Activated T-cell treated with anti-CD3 and anti-CD28 coated beads for 1 hour (primary cell): Measurements from ENCODE around the gene ZNHIT6.
"Not testable (repeated sequence)": the region's sequence is repeated elsewhere in the genome, so short reads cannot be mapped to it uniquely, and the experiment has no call there.

Experiments
- DNase-seq: peaks from one replicate; pipeline ENCODE4 v3.0.0-alpha.2; 2020; ENCODE audit warnings: low read depth

Gene ZNHIT6

DNA sequence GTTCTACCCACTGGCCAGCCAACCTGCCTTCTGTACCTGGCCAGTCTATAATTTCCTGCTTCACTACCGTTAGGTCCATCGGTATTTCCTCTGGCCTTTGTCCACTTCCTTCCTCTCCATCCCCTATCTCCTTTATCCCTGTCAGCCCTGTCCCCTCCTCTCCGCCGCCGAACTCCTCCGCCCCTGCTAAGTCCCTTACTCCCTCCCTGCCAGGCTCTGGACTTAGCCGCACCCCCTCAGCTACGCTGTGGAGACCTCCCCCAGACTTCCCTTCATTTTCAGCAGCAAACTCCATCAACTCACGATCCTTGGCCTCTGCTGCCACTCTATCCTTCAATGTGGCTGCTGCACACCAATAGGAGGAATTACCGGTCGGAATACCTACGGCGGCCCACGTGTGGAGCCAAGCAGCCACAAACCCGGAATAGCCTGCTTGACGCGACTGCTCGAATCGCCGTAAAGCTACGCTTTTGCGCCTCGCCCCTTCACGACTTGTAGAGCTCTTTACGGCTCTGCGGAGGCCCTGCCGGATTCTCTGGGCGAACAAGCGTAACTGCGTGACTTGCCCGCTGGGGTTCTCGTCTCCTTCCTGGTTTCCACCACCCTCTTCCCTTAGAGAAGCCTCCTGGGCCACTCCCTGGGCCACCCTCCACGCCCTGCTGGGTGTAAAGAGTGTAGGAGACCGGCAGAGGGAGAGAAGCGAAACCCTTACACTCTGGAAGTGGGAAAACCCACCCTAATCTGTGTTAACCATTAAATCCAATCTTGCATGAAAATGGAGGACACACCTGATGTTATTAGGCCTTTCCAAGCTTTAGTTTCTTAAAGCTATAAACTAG, at the start of gene ZNHIT6:
Gene ZNHIT6, minus strand, starts transcription at position 444 of the 839 bp plus-strand sequence. Its CDS starts 149 bp downstream, at position 295.
- DNase-seq: peak; percentile 72

DNA sequence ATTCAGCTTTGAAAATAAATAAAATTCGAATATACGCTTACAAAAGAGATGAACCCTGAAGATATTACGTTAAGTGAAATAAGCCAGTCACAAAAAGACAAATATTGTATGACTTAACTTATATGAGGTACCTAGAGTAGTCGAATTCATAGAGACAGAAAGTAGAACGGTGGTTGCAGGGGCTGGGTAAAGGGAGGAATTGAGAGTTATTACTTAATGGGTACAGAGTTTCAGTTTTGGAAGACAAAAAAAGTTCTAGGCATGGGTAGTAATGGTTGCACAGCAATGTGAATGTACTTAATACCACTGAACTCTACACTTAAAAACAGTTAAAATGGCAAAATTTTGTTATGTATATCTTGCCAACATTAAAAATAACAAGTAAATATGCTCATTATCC, 48.6 kb upstream of the ZNHIT6 start:
- no peak for DNase-seq

DNA sequence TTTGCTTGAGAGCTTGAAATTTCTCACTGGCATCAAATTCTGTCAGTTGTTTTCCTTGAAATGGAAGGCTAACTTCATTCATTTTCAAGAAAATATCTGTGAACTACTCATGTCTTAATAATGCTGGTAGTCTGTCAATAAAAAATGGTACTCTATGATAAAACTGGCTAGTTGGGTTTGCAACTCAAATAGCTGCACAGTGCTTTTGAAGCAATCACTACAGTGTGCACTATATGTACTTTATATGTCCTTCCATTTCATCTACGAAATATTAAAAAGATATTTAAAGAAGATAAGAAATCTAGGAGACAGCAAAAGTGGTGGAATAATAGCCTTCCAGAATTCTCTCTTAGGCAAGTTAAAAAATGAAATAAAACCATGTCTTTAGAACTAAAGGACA, 39.9 kb upstream of the ZNHIT6 start:
- no peak for DNase-seq

DNA sequence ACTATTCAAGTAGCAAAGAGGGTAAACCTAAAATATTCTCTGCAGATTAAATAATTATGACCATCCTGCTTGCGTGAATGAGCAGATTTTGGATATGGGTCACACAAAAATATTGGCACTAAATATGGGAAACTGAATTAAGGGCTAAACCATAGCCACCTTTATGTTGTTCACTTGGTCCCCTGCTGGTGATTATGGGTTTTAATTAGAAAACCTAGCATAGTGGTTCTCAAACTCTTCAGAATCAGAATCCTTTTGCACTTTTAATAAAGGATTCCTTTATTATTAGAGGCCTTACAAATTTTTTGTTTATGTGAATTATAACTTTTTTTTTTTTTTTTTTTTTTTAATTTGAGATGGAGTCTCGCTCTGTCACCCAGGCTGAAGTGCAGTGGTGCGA, 38.5 kb upstream of the ZNHIT6 start:
- DNase-seq: no peak

- DNase-seq: no peak
These were observed 35.6 kb upstream of the ZNHIT6 start for GRCh38 chr1:85743814-85744213.

GRCh38 chr1:85734931-85735330, 26.7 kb upstream of the ZNHIT6 start:
- DNase-seq: no peak

GRCh38 chr1:85718678-85719340, 10.6 kb upstream of the ZNHIT6 start:
- no peak for DNase-seq

- not testable (repeated sequence) for DNase-seq
These were observed 6.3 kb upstream of the ZNHIT6 start for GRCh38 chr1:85714418-85715114.

GRCh38 chr1:85708829-85709227, 595 bp upstream of the ZNHIT6 start:
- no peak for DNase-seq

- DNase-seq: no peak
These were observed 805 bp downstream of the ZNHIT6 start for GRCh38 chr1:85707267-85707989.

DNA sequence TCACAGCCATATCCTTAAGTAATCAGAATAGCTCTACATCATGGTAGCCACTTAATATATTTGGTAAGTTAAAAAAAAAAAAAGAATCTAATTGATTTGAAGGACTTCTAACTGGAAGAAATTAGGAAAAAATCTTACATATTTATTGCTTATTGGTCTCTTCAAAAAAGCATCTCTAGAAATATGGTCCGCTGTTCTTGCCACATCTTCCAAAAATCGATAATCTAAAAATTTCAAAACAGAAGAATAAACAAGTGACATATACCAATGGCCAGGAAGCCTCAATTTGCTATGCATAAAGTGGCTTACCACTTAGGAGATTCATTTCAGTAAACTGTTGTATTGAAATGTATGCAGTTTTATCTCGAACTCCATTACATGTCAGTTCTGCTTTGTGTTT, 2.3 kb downstream of the ZNHIT6 start:
- no peak for DNase-seq

- DNase-seq: no peak
These were observed 7.8 kb downstream of the ZNHIT6 start for GRCh38 chr1:85700422-85700821.

DNA sequence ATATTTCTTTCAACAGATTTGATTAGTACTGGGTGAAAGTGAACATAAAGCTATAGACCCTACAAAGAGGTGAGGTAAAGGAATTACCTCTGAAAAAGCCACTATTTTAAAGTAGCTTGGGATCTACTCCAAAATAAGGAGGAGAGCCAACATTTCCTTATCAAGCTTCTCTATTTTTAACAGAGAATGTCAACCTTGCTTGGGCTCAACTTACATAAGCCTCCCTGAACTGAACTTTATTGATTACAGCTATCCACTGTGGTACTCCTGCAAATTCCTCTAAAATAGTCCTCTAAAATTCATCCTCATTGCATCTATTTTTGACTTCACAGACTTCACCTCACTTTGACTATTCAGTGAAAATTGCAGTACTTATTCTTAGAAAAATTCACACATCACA, 10.3 kb downstream of the ZNHIT6 start:
- no peak for DNase-seq

DNA sequence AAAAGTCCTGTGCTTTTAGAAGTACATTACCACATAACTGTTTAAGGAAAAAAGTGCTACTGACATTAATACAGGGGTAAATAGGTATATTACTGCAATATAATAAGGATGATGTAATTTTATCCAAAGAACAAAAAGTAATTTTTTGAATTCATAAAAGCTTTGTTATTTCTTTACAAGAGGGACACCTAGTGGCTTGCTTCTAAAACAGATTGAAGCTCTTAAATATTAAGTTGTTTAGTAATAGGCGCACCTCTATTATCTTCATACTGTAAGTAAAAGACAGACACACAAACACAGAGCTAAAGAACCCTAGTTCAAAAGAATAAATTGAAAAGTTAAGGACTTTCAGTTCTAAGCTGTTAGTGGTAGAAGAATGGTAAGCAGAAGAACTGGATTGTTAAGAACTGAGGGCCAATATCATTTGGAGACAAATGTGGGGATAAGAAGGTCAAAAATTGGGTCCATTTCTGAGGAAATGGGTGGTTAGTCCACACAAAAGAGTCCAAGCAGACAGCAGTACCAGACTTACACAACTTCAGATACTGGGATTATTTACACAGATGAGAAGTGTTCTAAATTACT, 15.4 kb downstream of the ZNHIT6 start:
- no peak for DNase-seq

DNA sequence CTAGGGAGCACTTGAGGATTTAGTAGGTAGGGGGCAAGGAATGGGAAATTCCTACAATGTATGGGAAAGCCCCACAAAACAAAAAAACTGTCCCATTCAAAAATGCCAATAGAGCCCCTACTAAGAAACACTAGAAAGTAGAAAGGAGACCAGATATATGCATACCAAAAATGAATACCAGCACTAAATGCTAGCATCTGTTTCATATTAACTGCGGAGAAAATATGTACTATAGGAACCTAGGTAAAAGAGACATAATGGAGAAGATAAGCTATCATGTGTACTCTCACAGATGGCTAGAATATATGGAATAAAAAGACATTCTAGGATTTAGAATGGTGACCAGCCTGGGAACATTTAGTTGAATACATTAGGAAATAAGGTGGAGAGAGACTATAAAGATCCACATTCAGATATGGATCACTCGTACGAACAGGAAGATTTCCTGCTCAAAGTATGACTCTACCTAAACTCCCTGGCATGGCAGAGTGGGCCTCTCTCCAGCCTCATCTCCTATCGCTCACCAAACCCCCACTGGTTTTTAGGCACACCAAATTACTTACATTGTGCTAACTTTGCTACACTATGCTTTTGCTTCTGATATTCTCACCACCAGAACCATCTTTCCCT, 18.3 kb downstream of the ZNHIT6 start:
- DNase-seq: no peak

DNA sequence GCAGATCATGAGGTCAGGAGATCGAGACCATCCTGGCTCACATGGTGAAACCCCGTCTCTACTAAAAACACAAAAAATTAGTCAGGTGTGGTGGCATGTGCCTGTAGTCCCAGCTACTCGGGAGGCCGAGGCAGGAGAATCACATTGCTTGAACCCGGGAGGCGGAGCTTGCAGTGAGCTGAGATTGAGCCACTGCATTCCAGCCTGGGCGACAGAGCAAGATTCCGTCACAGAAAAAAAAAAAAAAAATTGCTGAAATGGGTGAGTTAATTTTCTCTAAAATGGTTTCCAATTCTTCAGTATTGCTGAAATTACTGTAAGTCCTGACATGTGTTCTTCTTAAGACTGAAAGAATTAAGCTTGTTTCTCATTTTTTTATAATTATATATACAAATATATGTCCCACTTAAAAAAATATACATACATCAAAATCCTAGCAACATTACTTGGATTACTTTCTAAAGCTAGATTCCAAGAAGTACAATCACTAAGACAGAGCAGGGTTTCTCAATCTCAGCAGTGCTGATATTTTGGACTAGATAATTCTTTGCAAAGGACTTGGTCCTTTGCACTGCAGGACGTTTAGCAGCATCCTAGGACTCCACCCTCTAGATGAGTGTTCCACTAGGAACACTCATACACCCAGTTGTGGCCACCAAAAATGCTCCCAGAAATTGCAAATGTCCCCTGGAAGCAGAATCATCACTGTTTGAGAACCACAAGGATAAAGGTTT, 24.8 kb downstream of the ZNHIT6 start:
- DNase-seq: no peak

GRCh38 chr1:85681087-85681486, 27.1 kb downstream of the ZNHIT6 start:
- DNase-seq: no peak

GRCh38 chr1:85678193-85678592, 30.0 kb downstream of the ZNHIT6 start:
- no peak for DNase-seq

DNA sequence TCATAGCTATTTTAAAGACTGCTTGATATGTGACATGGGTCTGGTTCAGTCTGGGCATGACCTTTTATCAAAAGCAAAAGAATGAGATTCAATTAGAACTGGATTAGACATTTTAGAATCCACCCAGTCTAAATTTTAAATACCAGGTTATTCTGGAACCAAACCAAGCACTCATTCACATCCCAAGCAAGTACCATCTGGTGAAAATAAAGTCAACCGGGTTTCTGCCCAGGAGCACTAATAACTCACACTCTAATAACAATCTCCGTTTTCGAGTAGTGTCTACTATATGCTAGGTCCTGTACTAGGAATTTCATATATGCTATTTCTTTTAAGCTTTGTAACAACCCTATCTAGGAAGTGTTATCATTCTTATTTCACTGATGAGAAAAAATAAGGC, 30.6 kb downstream of the ZNHIT6 start:
- DNase-seq: no peak

DNA sequence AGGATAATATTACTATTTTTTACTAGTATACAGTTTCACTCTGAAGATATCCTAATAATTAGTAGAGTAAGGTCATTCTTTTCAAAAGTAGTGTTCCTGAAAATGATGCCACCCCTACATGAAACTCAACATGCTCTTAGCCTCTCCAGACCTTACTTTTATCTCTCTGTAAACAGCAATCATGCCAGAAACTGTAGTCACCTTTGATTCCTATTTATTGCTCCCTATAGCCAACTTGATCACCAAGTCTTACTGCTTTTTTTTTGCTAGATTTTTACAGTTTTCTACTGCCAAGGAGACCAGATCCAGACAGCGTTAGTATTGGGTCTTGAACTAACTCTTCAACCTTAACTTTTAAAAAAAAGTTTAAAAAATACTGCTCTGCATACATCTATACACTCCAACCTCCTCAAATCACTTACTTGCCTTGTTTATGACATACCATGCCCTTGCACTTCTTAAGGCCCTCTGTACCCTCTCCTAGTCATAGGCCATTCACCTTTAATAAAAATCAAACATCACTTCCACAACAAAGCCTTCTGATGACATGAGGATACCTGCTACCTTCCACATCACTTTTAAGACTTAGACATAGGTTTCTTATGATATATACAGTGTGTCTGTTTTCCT, 36.1 kb downstream of the ZNHIT6 start:
- DNase-seq: no peak
